ENCODE measurements around the gene PPIC.

PPIC gene

GRCh38 chr5:123036391-123037103, at the start of gene PPIC:
TSS of gene PPIC (minus strand) at chr5:123036725. CDS start at chr5:123036625, 100 bp downstream.
- no peak for DNase-seq

- no peak for DNase-seq
Measured at GRCh38 chr5:123085638-123086286, 49.2 kb upstream of the PPIC start.

GRCh38 chr5:123084730-123085605, 48.4 kb upstream of the PPIC start:
- DNase-seq: no peak

- DNase-seq: no peak
Measured at GRCh38 chr5:123083298-123083697, 46.8 kb upstream of the PPIC start.

GRCh38 chr5:123080215-123080614, 43.7 kb upstream of the PPIC start:
- DNase-seq: no peak

GRCh38 chr5:123075521-123076163, 39.1 kb upstream of the PPIC start:
- no peak for DNase-seq

GRCh38 chr5:123068368-123068938, 31.9 kb upstream of the PPIC start:
- DNase-seq: no peak

GRCh38 chr5:123066016-123066415, 29.5 kb upstream of the PPIC start:
- DNase-seq: no peak

- no peak for DNase-seq
Measured at GRCh38 chr5:123059455-123059854, 22.9 kb upstream of the PPIC start.

- no peak for DNase-seq
Measured at GRCh38 chr5:123051206-123051605, 14.7 kb upstream of the PPIC start.

- DNase-seq: no peak
Measured at GRCh38 chr5:123047706-123048105, 11.2 kb upstream of the PPIC start.

GRCh38 chr5:123046222-123046621, 9.7 kb upstream of the PPIC start:
- DNase-seq: no peak

- DNase-seq: no peak
Measured at GRCh38 chr5:123044926-123045617, 8.5 kb upstream of the PPIC start.

- no peak for DNase-seq
Measured at GRCh38 chr5:123039673-123040072, 3.1 kb upstream of the PPIC start.

- no peak for DNase-seq
Measured at GRCh38 chr5:123037104-123037418, 536 bp upstream of the PPIC start.

- DNase-seq: no peak
Measured at GRCh38 chr5:123035918-123036390, 571 bp downstream of the PPIC start.

GRCh38 chr5:123035360-123035917, 1.1 kb downstream of the PPIC start:
- no peak for DNase-seq

- DNase-seq: no peak
Measured at GRCh38 chr5:123033157-123033671, 3.3 kb downstream of the PPIC start.

GRCh38 chr5:123028222-123028621, 8.3 kb downstream of the PPIC start:
- DNase-seq: no peak

- DNase-seq: no peak
Measured at GRCh38 chr5:123014689-123015088, 21.8 kb downstream of the PPIC start.

- no peak for DNase-seq
Measured at GRCh38 chr5:123012321-123012720, 24.2 kb downstream of the PPIC start.

GRCh38 chr5:123007754-123008153, 28.8 kb downstream of the PPIC start:
- DNase-seq: no peak

All from CD4-positive, alpha-beta T cell treated with Interleukin-4 for 1 hour (primary cell).